Uterus (tissue), 2 donors: ENCODE data around the gene SEMA3B.

ENCODE experiments used
- POLR2A ChIP-seq, 2 donors: fragments of 450-650 bp; IDR thresholded peaks; one replicate each; pipeline ENCODE4 v1.6.1; 2016; ENCODE audit warnings: antibody characterized with exemption in 2 of 2, mild to moderate bottlenecking in 1 of 2, moderate library complexity in 1 of 2
- TF ChIP-seq, protein P1 (sequence below), 4 experiments: fragments of 200-600 bp in 2 of 4; fragments of 450-650 bp in 2 of 4; sonication (generic) in 2 of 4; IDR thresholded peaks; one replicate each; pipeline ENCODE4 v1.5.1; 2016 to 2019; ENCODE audit warnings: antibody characterized with exemption in 4 of 4, mild to moderate bottlenecking in 2 of 4, moderate library complexity in 1 of 4

DNA sequence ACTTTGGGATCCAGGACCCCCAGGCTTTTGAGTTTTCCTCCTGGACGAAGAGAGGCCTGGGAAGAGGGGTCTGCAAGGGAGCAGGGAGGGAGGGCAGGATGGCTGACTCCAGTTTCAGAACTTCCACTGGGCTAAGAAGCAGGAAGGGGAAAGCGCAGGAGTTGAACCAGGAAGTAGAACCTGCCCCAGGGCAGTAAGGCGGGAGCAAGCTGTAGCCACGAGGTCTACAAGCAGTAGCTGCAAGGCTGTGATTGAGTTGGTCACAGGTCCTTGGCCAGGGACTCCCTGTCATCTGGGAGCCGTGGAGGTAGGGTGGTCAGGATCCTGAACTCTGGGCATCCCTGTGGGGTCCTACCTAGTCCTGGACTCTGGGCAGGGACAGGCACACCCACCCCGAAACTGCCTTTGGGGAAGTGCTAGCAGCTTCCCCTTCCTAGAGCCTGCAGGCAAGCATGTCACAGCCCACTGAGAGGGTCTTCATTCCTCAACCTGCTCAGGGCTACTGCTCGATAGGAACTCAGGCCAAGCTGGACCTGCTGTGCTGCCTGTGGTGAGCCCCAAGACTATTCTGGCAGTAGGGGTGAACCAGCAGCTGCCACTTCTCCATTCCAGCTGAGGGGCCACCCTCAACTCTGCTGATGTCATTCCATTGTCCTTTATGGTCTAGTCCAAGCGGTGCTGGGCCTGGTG, 38.7 kb upstream of the SEMA3B start:
- TF ChIP-seq, protein P1, sequence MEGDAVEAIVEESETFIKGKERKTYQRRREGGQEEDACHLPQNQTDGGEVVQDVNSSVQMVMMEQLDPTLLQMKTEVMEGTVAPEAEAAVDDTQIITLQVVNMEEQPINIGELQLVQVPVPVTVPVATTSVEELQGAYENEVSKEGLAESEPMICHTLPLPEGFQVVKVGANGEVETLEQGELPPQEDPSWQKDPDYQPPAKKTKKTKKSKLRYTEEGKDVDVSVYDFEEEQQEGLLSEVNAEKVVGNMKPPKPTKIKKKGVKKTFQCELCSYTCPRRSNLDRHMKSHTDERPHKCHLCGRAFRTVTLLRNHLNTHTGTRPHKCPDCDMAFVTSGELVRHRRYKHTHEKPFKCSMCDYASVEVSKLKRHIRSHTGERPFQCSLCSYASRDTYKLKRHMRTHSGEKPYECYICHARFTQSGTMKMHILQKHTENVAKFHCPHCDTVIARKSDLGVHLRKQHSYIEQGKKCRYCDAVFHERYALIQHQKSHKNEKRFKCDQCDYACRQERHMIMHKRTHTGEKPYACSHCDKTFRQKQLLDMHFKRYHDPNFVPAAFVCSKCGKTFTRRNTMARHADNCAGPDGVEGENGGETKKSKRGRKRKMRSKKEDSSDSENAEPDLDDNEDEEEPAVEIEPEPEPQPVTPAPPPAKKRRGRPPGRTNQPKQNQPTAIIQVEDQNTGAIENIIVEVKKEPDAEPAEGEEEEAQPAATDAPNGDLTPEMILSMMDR (IDR thresholded peaks at IDR 0.05): no peak
- TF ChIP-seq POLR2A (IDR thresholded peaks at IDR 0.05): no peak
